ENCODE results near the gene GLT6D1. TPM values are rescaled to one million over a fixed set of nuclear protein-coding genes. Genes with fewer than 3 reads are reported as not detected.

GLT6D1 gene
- total and polyA plus RNA-seq, 2 of the 13 experiments (the other 11 are each of a cell fraction or from before 2014, with no cell fraction given) = not detected

- Histone ChIP-seq H4K20me1 (ENCODE audit: insufficient read depth, low read length) (no peaks in the 10 kb centered on the region), H3K4me2 (ENCODE audit: low read depth, low read length) (no peak overlapping the region), H3K9ac (ENCODE audit: insufficient read depth, low read depth, low read length) (no peak overlapping the region), H3K27ac (ENCODE audit: extremely low read length, insufficient read depth, low read length) (no peak overlapping the region), H3K9me3 (ENCODE audit: low read length) (no peaks in the 10 kb centered on the region), H3K79me2 (ENCODE audit: insufficient read depth, low read length) (no peaks in the 10 kb centered on the region), H3K27me3 (ENCODE audit: control insufficient read depth in 1 of 2, insufficient read depth in 2 of 2, low read length in 2 of 2) (peaks cover 6 to 50% of the 10 kb centered on the region in 2 experiments; a peak in 4 of 5 replicates), H2AFZ (ENCODE audit: low read length) (no peak overlapping the region), H3K4me3 (replicated peaks in 1 of 3; ENCODE audit: insufficient read depth in 1 of 3, low read depth in 2 of 3, low read length in 3 of 3) (no peak overlapping the region), H3K36me3 (replicated peaks in 1 of 2; ENCODE audit: control insufficient read depth in 1 of 2, insufficient read depth in 2 of 2, low read length in 2 of 2) (no peaks in the 10 kb centered on the region), H3K4me1 (ENCODE audit: insufficient read depth, low read length) (0 out of 2 replicates have a peak, but pooled peaks cover 5% of the 10 kb centered on the region)
- BruUV-seq (replicated peaks) = no TSS peak
- WGBS (ENCODE audit: low lambda C conversion rate) = 14% methylated on average over 9 of the region's 15 CpGs
- in situ Hi-C loops (cut with HindIII; ENCODE audit: extremely low pct_ligation_motif_present, low pct_unique_long_range_greater_than_20kb) (no loop called here), intact Hi-C loops (cut with micrococcal nuclease; ENCODE audit: unreplicated experiment) (no loop called here)
- DNase-seq (ENCODE audit: low spot score) (no peak), FAIRE-seq (no peak), ATAC-seq (no peak)
- TF ChIP-seq TCF7L2 (IDR thresholded peaks at IDR 0.05; ENCODE audit: low read depth, low read length) = no peak
- no peak for TF ChIP-seq ZNF607 (CRISPR knock-in tag; IDR thresholded peaks at IDR 0.05; ENCODE audit: borderline replicate concordance)
- no peak for TF ChIP-seq SOX6 (IDR thresholded peaks at IDR 0.05)
- TF ChIP-seq SOX6 (CRISPR knock-in tag; IDR thresholded peaks at IDR 0.05) = no peak
- TF ChIP-seq ZNF878 (CRISPR knock-in tag; IDR thresholded peaks at IDR 0.05) = no peak
- no peak for TF ChIP-seq KDM5A (IDR thresholded peaks at IDR 0.05; ENCODE audit: borderline replicate concordance, low read length)
- TF ChIP-seq HNRNPH1 (optimal IDR thresholded peaks at IDR 0.05; ENCODE audit: low read depth, low read length) = no peak
- no peak for TF ChIP-seq ZNF333 (CRISPR knock-in tag; IDR thresholded peaks at IDR 0.05; ENCODE audit: borderline replicate concordance)
- TF ChIP-seq ZNF564 (CRISPR knock-in tag; IDR thresholded peaks at IDR 0.05) = no peak
- no peak for TF ChIP-seq MIER2 (CRISPR knock-in tag; IDR thresholded peaks at IDR 0.05)
- TF ChIP-seq, protein P1, sequence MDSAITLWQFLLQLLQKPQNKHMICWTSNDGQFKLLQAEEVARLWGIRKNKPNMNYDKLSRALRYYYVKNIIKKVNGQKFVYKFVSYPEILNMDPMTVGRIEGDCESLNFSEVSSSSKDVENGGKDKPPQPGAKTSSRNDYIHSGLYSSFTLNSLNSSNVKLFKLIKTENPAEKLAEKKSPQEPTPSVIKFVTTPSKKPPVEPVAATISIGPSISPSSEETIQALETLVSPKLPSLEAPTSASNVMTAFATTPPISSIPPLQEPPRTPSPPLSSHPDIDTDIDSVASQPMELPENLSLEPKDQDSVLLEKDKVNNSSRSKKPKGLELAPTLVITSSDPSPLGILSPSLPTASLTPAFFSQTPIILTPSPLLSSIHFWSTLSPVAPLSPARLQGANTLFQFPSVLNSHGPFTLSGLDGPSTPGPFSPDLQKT (CRISPR knock-in tag; IDR thresholded peaks at IDR 0.05; ENCODE audit: borderline replicate concordance) = no peak
- TF ChIP-seq ZNF468 (CRISPR knock-in tag; IDR thresholded peaks at IDR 0.05) = no peak
- TF ChIP-seq ZNF605 (CRISPR knock-in tag; IDR thresholded peaks at IDR 0.05) = no peak
- TF ChIP-seq ZNF639 (CRISPR knock-in tag; conservative IDR thresholded peaks at IDR 0.05) = no peak
- no peak for TF ChIP-seq BHLHE40 (IDR thresholded peaks at IDR 0.05; ENCODE audit: low read length)
- TF ChIP-seq ZNF747 (CRISPR knock-in tag; IDR thresholded peaks at IDR 0.05; ENCODE audit: borderline replicate concordance) = no peak
- TF ChIP-seq MAFF (IDR thresholded peaks at IDR 0.05; ENCODE audit: low read depth, low read length) = no peak
- ChIA-PET POLR2A (no interaction called here), CTCF (ENCODE audit: low intra/inter-chr PET ratio, low total read pairs) (no interaction called here)
Measured at GRCh38 chr9:135657416-135657815, 18.1 kb upstream of the GLT6D1 start.
